Gastroesophageal sphincter (tissue), 4 donors: ENCODE results near the gene COMMD9. TPM values are rescaled to one million over a fixed set of nuclear protein-coding genes. Genes with fewer than 3 reads are reported as not detected.
"Not testable (repeated sequence)": the region's sequence is repeated elsewhere in the genome, so short reads cannot be mapped to it uniquely, and the experiment has no call there.

Experiments used
- ATAC-seq: fragments of 150-250 bp; one replicate; pipeline ENCODE4 v1.9.1; 2016; ENCODE audit warnings: mild to moderate bottlenecking, moderate library complexity
- H3K27ac ChIP-seq, 4 donors: fragments of 200-600 bp; sonication (generic) in 3 of 4; 1 replicate in 3 of 4; 2 replicates in 1 of 4; pipeline ENCODE4 v1.5.1; 2016 to 2019
- H3K27me3 ChIP-seq: fragments of 200-600 bp; sonication (generic); one replicate; pipeline ENCODE4 v1.5.1; 2019
- H3K36me3 ChIP-seq, 2 donors: fragments of 200-600 bp; sonication (generic); one replicate each; pipeline ENCODE4 v1.5.1; 2019; ENCODE audit warnings: control low read depth in 1 of 2
- H3K4me1 ChIP-seq, 3 donors: fragments of 200-600 bp; sonication (generic); 1 replicate in 2 of 3; 2 replicates in 1 of 3; pipeline ENCODE4 v1.5.1; 2016 to 2019; ENCODE audit warnings: control low read depth in 2 of 3
- H3K4me3 ChIP-seq, 2 donors: fragments of 200-600 bp; sonication (generic); one replicate each; pipeline ENCODE4 v1.5.1; 2019; ENCODE audit warnings: mild to moderate bottlenecking in 1 of 2, moderate library complexity in 1 of 2
- H3K9me3 ChIP-seq, 3 donors: fragments of 200-600 bp; sonication (generic); one replicate each; pipeline ENCODE4 v1.5.1; 2017 to 2019; ENCODE audit warnings: control low read depth in 2 of 3
- CTCF ChIP-seq, 4 experiments: fragments of 200-600 bp in 2 of 4; fragments of 450-650 bp in 2 of 4; sonication (generic) in 1 of 4; IDR thresholded peaks; one replicate each; pipeline ENCODE4 v1.5.1; 2017 to 2019; ENCODE audit warnings: antibody characterized with exemption in 4 of 4, mild to moderate bottlenecking in 2 of 4, moderate library complexity in 2 of 4
- EP300 ChIP-seq: sonication (generic); formaldehyde crosslinking; IDR thresholded peaks from one replicate; pipeline ENCODE4 v1.6.1; 2017; ENCODE audit warnings: antibody characterized with exemption, mild to moderate bottlenecking
- POLR2A ChIP-seq, 2 donors: fragments of 450-650 bp; IDR thresholded peaks; one replicate each; pipeline ENCODE4 v1.6.1; 2017; ENCODE audit warnings: antibody characterized with exemption in 2 of 2, mild to moderate bottlenecking in 2 of 2, moderate library complexity in 1 of 2
- POLR2AphosphoS5 ChIP-seq: sonication (generic); formaldehyde crosslinking; IDR thresholded peaks from one replicate; pipeline ENCODE4 v1.6.1; 2017; ENCODE audit warnings: antibody characterized with exemption
- WGBS, 2 donors: methylation state at CpG; one replicate each; pipeline ENCODE4 v1.1.5; 2018; ENCODE audit warnings: low coverage in 1 of 2; 5-methylcytosine and 5-hydroxymethylcytosine counted together
- total RNA-seq, 4 donors: library from RNA; depleted of rRNA; stranded (reverse); fragments of >200 nt; gene quantifications; one replicate each; pipeline ENCODE4 v1.1.0, GENCODE V29; 2016

The COMMD9 gene
- total RNA-seq, 4 donors from 2014 or later = 19.7 to 26.5 (median 25.5) TPM

- Histone ChIP-seq H3K4me1 (no peaks in the 10 kb centered on the region), H3K36me3 (no peaks in the 10 kb centered on the region), H3K9me3 (no peaks in the 10 kb centered on the region), H3K27ac (no peak overlapping the region), H3K27me3 (no peaks in the 10 kb centered on the region), H3K4me3 (no peak overlapping the region)
- no peak for TF ChIP-seq POLR2A (IDR thresholded peaks at IDR 0.05)
- 68 to 93% methylated on average over 3 of the region's 3 CpGs for WGBS, 2 donors
- no peak for ATAC-seq
These were observed 37.5 kb upstream of the COMMD9 start for GRCh38 chr11:36326524-36327419.

- 83 to 85% methylated on average over 5 of the region's 5 CpGs for WGBS, 2 donors
- not testable (repeated sequence) for ATAC-seq, H3K27me3 ChIP-seq, H3K4me3 ChIP-seq, H3K36me3 ChIP-seq, H3K27ac ChIP-seq, H3K9me3 ChIP-seq, H3K4me1 ChIP-seq
These were observed 36.2 kb upstream of the COMMD9 start for GRCh38 chr11:36325403-36325802.

- 93 to 100% methylated on average over 3 of the region's 15 CpGs for WGBS, 2 donors
- ATAC-seq, H3K4me3 ChIP-seq, H3K27me3 ChIP-seq, H3K9me3 ChIP-seq, H3K27ac ChIP-seq, H3K36me3 ChIP-seq, H3K4me1 ChIP-seq: not testable (repeated sequence)
These were observed 35.7 kb upstream of the COMMD9 start for GRCh38 chr11:36324956-36325355.

GRCh38 chr11:36317992-36318391, 28.8 kb upstream of the COMMD9 start:
- no peak for ATAC-seq
- Histone ChIP-seq H3K9me3 (no peaks in the 10 kb centered on the region), H3K4me3 (no peak overlapping the region), H3K27me3 (peaks cover 13% of the 10 kb centered on the region), H3K27ac (no peak overlapping the region), H3K36me3 (no peaks in the 10 kb centered on the region), H3K4me1 (no peaks in the 10 kb centered on the region)
- TF ChIP-seq POLR2A (IDR thresholded peaks at IDR 0.05) = no peak
- 32 to 44% methylated on average over 2 of the region's 2 CpGs for WGBS, 2 donors

- ATAC-seq = no peak
- no peaks in the 10 kb centered on the region for H3K9me3 ChIP-seq
- WGBS, 2 donors = 56% methylated on average over 3 of the region's 3 CpGs; no CpG with 5 or more reads in 1 of the 2 donors
- TF ChIP-seq POLR2A (IDR thresholded peaks at IDR 0.05) (no peak), EP300 (no peak), POLR2AphosphoS5 (no peak), CTCF (IDR thresholded peaks at IDR 0.05) (no peak)
- peaks cover 22% of the 10 kb centered on the region for H3K27me3 ChIP-seq
- no peak overlapping the region for H3K27ac ChIP-seq
- no peaks in the 10 kb centered on the region for H3K36me3 ChIP-seq
- no peaks in the 10 kb centered on the region for H3K4me1 ChIP-seq
- H3K4me3 ChIP-seq = no peak overlapping the region
These were observed 26.8 kb upstream of the COMMD9 start for GRCh38 chr11:36316049-36316448.

- H3K36me3 ChIP-seq = no peaks in the 10 kb centered on the region
- no peaks in the 10 kb centered on the region for H3K9me3 ChIP-seq
- H3K4me1 ChIP-seq = no peaks in the 10 kb centered on the region
- H3K4me3 ChIP-seq = no peak overlapping the region
- ATAC-seq = no peak
- TF ChIP-seq EP300 (no peak), POLR2A (IDR thresholded peaks at IDR 0.05) (no peak), CTCF (IDR thresholded peaks at IDR 0.05) (no peak)
- H3K27ac ChIP-seq = no peak overlapping the region
- peaks cover 31% of the 10 kb centered on the region for H3K27me3 ChIP-seq
- WGBS, 2 donors = 28 to 61% methylated on average over 4 of the region's 6 CpGs
These were observed 25.2 kb upstream of the COMMD9 start for GRCh38 chr11:36314434-36314767.

GRCh38 chr11:36313750-36314433, 24.7 kb upstream of the COMMD9 start:
- H3K36me3 ChIP-seq = no peaks in the 10 kb centered on the region
- TF ChIP-seq POLR2A (IDR thresholded peaks at IDR 0.05) = no peak
- no peak for TF ChIP-seq CTCF (IDR thresholded peaks at IDR 0.05)
- no peak for TF ChIP-seq EP300
- TF ChIP-seq POLR2AphosphoS5 = no peak
- no peaks in the 10 kb centered on the region for H3K9me3 ChIP-seq
- H3K27me3 ChIP-seq = peaks cover 31% of the 10 kb centered on the region
- no peak for ATAC-seq
- 58 to 59% methylated on average over 3 of the region's 3 CpGs for whole genome bisulfite sequencing, 2 donors
- H3K4me1 ChIP-seq = no peaks in the 10 kb centered on the region
- H3K27ac ChIP-seq = no peak overlapping the region
- H3K4me3 ChIP-seq = no peak overlapping the region
